Liver (tissue), 9 donors: ENCODE results near the gene STAG2. TPM values are rescaled to one million over a fixed set of nuclear protein-coding genes. Genes with fewer than 3 reads are reported as not detected.

ENCODE experiments used
- DNase-seq: peaks from one replicate; pipeline ENCODE4 v3.0.0-alpha.2; 2017; ENCODE audit warnings: low spot score
- H3K27ac ChIP-seq, 2 donors: one replicate each; pipeline ENCODE4 v1.7.0; 2013; ENCODE audit warnings: inconsistent platforms in 2 of 2, low read length in 2 of 2, control low read depth in 1 of 2, low read depth in 1 of 2, mild to moderate bottlenecking in 1 of 2
- H3K27me3 ChIP-seq, 4 donors: one replicate each; pipeline versions ENCODE4 v1.6.1 to v1.7.0; 2013; ENCODE audit warnings: low read length in 3 of 4, inconsistent platforms in 1 of 4, mild to moderate bottlenecking in 1 of 4, moderate library complexity in 1 of 4; ENCODE audit not compliant: control insufficient read depth in 4 of 4, insufficient read depth in 4 of 4
- H3K36me3 ChIP-seq, 4 donors: one replicate each; pipeline versions ENCODE4 v1.6.1 to v1.7.0; 2013; ENCODE audit warnings: low read length in 3 of 4, mild to moderate bottlenecking in 3 of 4, low read depth in 1 of 4, moderate library complexity in 1 of 4; ENCODE audit not compliant: control insufficient read depth in 4 of 4, insufficient read depth in 3 of 4
- H3K4me1 ChIP-seq, 4 donors: one replicate each; pipeline versions ENCODE4 v1.6.1 to v1.7.0; 2013; ENCODE audit warnings: low read length in 3 of 4, mild to moderate bottlenecking in 3 of 4, moderate library complexity in 1 of 4; ENCODE audit not compliant: control insufficient read depth in 4 of 4, insufficient read depth in 4 of 4
- H3K4me3 ChIP-seq, 3 donors: one replicate each; pipeline versions ENCODE4 v1.6.1 to v1.7.0; 2013; ENCODE audit warnings: low read length in 3 of 3, control low read depth in 1 of 3, low read depth in 1 of 3, mild to moderate bottlenecking in 1 of 3
- H3K9ac ChIP-seq, 2 donors: one replicate each; pipeline ENCODE4 v1.7.0; 2013; ENCODE audit warnings: low read length in 2 of 2, mild to moderate bottlenecking in 2 of 2, moderate library complexity in 2 of 2, control low read depth in 1 of 2, low read depth in 1 of 2
- H3K9me3 ChIP-seq, 4 donors: one replicate each; pipeline versions ENCODE4 v1.6.1 to v1.7.0; 2013; ENCODE audit warnings: low read length in 3 of 4; ENCODE audit not compliant: control insufficient read depth in 4 of 4
- EGR1 ChIP-seq, 2 donors: IDR thresholded peaks; 2 replicates each; pipeline ENCODE4 v1.6.1; 2016 to 2018; ENCODE audit warnings: antibody characterized with exemption in 2 of 2, low read depth in 2 of 2
- FOXA1 ChIP-seq: IDR thresholded peaks from 2 replicates; pipeline ENCODE4 v1.6.1; 2016; ENCODE audit warnings: antibody characterized with exemption
- FOXA2 ChIP-seq: IDR thresholded peaks from 2 replicates; pipeline ENCODE4 v1.6.1; 2016; ENCODE audit warnings: antibody characterized with exemption
- GABPA ChIP-seq, 2 donors: IDR thresholded peaks in 1 of 2; conservative IDR thresholded peaks in 1 of 2; 2 replicates each; pipeline ENCODE4 v1.6.1; 2016; ENCODE audit warnings: antibody characterized with exemption in 2 of 2, mild to moderate bottlenecking in 1 of 2, moderate library complexity in 1 of 2
- HNF4A ChIP-seq, 2 donors: conservative IDR thresholded peaks; 2 replicates each; pipeline ENCODE4 v1.6.1; 2016; ENCODE audit warnings: antibody characterized with exemption in 2 of 2, mild to moderate bottlenecking in 2 of 2
- HNF4G ChIP-seq: IDR thresholded peaks from 2 replicates; pipeline ENCODE4 v1.6.1; 2016; ENCODE audit warnings: antibody characterized with exemption
- MAX ChIP-seq: IDR thresholded peaks from 2 replicates; pipeline ENCODE4 v1.6.1; 2016; ENCODE audit warnings: antibody characterized with exemption
- RAD21 ChIP-seq, 2 donors: IDR thresholded peaks; 2 replicates each; pipeline ENCODE4 v1.6.1; 2016; ENCODE audit warnings: antibody characterized with exemption in 2 of 2, mild to moderate bottlenecking in 2 of 2
- RXRA ChIP-seq, 2 donors: IDR thresholded peaks; 2 replicates each; pipeline ENCODE4 v1.6.1; 2017 to 2018; ENCODE audit warnings: antibody characterized with exemption in 2 of 2, mild to moderate bottlenecking in 1 of 2
- SP1 ChIP-seq: IDR thresholded peaks from 2 replicates; pipeline ENCODE4 v1.6.1; 2018; ENCODE audit warnings: antibody characterized with exemption, mild to moderate bottlenecking
- WGBS: extraction: QIAGEN DNeasy Blood & Tissue Kit; methylation state at CpG from one replicate; pipeline ENCODE4 v1.1.7; 2013; 5-methylcytosine and 5-hydroxymethylcytosine counted together
- polyA plus RNA-seq, 2 donors: library from polyadenylated mRNA; stranded (reverse) in 1 of 2; unstranded in 1 of 2; fragments of 200-250 nt in 1 of 2; fragments of >200 nt in 1 of 2; fragmentation: Nextera tagmentation in 1 of 2; extraction: Ambion mirVana in 1 of 2; gene quantifications; one replicate each; pipeline versions ENCODE4 v1.2.1 to v1.2.3, GENCODE V29; 2013 to 2015
- total RNA-seq, 2 donors: library from RNA; depleted of rRNA; stranded (reverse); fragments of >200 nt; gene quantifications; one replicate each; pipeline ENCODE4 v1.2.3, GENCODE V29; 2014
- TF ChIP-seq, protein P1 (sequence below): IDR thresholded peaks from 2 replicates; pipeline ENCODE4 v1.6.1; 2016; ENCODE audit warnings: antibody characterized with exemption
- TF ChIP-seq, protein P2 (sequence below): IDR thresholded peaks from 2 replicates; pipeline ENCODE4 v1.6.1; 2016; ENCODE audit warnings: antibody characterized with exemption, mild to moderate bottlenecking
- TF ChIP-seq, protein P3 (sequence below): fragments of 150-350 bp; IDR thresholded peaks from 2 replicates; pipeline ENCODE4 v1.5.1; 2017; ENCODE audit warnings: improper control_type of control experiment, low read depth, low read length; ENCODE audit not compliant: missing input control
- donor health status: healthy.
- donor health status: healthy.
- donor health status: healthy.
- donor health status: healthy.
- donor health status: healthy.

STAG2 gene
- total and polyA plus RNA-seq, 4 donors: 9.7 to 71.0 (median 23.9) TPM

DNA sequence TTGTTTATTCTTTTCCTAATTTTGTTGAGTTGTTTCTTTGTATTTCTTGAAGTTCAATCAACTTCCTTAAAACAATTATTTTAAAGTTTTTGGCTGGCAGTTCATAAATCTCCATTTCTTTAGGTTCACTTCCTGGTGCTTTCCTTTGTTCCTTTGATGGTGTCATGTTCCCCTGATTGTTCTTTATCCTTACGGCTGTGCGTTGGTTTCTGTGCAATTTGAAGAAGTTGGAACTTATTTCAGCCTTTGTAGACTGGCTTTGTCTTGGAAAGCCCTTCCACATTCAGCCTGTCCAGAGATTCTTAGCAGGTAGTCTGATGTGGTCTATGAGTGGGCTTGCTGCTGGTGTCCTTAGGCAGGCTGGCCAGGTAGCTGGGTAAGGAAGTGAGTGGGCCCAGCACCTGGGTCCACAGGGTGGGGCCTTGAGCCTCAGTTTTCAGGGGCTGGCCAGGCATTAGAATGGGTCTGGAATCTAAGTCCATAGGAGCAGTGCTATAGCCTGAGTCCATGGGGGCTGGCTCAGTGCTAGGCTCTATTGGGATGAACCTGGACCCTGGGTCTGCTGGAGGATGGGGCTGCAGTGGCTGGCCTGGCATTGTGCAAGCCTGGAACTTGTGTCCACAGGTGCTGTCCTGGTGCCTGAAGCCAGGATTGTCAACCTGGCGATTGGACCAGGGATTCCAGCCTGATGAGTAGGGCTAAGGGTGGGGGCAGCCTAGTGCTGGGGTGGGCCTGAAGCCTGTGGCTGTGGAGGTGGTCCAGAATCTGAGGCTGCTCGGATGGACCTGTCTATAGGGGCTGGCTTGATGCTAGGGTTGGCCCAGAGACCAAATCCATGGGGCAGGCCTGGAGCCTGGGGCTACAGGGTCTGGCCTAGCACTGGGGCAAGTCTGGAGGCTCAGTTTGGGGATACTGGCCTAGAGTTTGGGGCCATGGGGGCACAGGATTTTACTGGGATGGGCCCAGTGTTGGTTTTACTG lies 152.4 kb downstream of the STAG2 start:
- H3K9ac ChIP-seq: no peak overlapping the region
- no peak for DNase-seq
- H3K36me3 ChIP-seq: no peaks in the 10 kb centered on the region
- H3K27me3 ChIP-seq: peaks cover 0 to 6% (median 0%) of the 10 kb centered on the region in 4 donors
- no peak overlapping the region for H3K4me3 ChIP-seq
- WGBS: 86% methylated on average over 4 of the region's 4 CpGs
- no peak overlapping the region for H3K27ac ChIP-seq
- TF ChIP-seq HNF4G: no peak
- TF ChIP-seq HNF4A (conservative IDR thresholded peaks at IDR 0.05): no peak
- TF ChIP-seq, protein P1, sequence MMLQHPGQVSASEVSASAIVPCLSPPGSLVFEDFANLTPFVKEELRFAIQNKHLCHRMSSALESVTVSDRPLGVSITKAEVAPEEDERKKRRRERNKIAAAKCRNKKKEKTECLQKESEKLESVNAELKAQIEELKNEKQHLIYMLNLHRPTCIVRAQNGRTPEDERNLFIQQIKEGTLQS: no peak
- no peak for TF ChIP-seq MAX
- TF ChIP-seq EGR1 (IDR thresholded peaks at IDR 0.05; ENCODE audit: low read depth in 2 of 2): no peak
- TF ChIP-seq, protein P2, sequence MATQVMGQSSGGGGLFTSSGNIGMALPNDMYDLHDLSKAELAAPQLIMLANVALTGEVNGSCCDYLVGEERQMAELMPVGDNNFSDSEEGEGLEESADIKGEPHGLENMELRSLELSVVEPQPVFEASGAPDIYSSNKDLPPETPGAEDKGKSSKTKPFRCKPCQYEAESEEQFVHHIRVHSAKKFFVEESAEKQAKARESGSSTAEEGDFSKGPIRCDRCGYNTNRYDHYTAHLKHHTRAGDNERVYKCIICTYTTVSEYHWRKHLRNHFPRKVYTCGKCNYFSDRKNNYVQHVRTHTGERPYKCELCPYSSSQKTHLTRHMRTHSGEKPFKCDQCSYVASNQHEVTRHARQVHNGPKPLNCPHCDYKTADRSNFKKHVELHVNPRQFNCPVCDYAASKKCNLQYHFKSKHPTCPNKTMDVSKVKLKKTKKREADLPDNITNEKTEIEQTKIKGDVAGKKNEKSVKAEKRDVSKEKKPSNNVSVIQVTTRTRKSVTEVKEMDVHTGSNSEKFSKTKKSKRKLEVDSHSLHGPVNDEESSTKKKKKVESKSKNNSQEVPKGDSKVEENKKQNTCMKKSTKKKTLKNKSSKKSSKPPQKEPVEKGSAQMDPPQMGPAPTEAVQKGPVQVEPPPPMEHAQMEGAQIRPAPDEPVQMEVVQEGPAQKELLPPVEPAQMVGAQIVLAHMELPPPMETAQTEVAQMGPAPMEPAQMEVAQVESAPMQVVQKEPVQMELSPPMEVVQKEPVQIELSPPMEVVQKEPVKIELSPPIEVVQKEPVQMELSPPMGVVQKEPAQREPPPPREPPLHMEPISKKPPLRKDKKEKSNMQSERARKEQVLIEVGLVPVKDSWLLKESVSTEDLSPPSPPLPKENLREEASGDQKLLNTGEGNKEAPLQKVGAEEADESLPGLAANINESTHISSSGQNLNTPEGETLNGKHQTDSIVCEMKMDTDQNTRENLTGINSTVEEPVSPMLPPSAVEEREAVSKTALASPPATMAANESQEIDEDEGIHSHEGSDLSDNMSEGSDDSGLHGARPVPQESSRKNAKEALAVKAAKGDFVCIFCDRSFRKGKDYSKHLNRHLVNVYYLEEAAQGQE: no peak
- TF ChIP-seq GABPA (IDR thresholded peaks at IDR 0.05 in 1 of 2, conservative IDR thresholded peaks at IDR 0.05 in 1 of 2): no peak
- TF ChIP-seq, protein P3, sequence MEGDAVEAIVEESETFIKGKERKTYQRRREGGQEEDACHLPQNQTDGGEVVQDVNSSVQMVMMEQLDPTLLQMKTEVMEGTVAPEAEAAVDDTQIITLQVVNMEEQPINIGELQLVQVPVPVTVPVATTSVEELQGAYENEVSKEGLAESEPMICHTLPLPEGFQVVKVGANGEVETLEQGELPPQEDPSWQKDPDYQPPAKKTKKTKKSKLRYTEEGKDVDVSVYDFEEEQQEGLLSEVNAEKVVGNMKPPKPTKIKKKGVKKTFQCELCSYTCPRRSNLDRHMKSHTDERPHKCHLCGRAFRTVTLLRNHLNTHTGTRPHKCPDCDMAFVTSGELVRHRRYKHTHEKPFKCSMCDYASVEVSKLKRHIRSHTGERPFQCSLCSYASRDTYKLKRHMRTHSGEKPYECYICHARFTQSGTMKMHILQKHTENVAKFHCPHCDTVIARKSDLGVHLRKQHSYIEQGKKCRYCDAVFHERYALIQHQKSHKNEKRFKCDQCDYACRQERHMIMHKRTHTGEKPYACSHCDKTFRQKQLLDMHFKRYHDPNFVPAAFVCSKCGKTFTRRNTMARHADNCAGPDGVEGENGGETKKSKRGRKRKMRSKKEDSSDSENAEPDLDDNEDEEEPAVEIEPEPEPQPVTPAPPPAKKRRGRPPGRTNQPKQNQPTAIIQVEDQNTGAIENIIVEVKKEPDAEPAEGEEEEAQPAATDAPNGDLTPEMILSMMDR: no peak
- no peak for TF ChIP-seq SP1
- no peak for TF ChIP-seq FOXA2
- TF ChIP-seq FOXA1: no peak
- no peak for TF ChIP-seq RXRA (IDR thresholded peaks at IDR 0.05)
- no peaks in the 10 kb centered on the region for H3K4me1 ChIP-seq
- peaks cover 0 to 3% (median 0%) of the 10 kb centered on the region in 4 donors for H3K9me3 ChIP-seq

GRCh38 chrX:124117325-124117724 lies 155.8 kb downstream of the STAG2 start:
- peaks cover 0 to 6% (median 0%) of the 10 kb centered on the region in 4 donors for H3K27me3 ChIP-seq
- H3K9me3 ChIP-seq: no peaks in the 10 kb centered on the region
- H3K4me1 ChIP-seq: no peaks in the 10 kb centered on the region
- H3K9ac ChIP-seq: no peak overlapping the region
- no peaks in the 10 kb centered on the region for H3K36me3 ChIP-seq
- H3K27ac ChIP-seq: no peak overlapping the region
- DNase-seq: no peak
- 72% methylated on average over 1 of the region's 1 CpG for WGBS
- H3K4me3 ChIP-seq: no peak overlapping the region
- TF ChIP-seq HNF4A (conservative IDR thresholded peaks at IDR 0.05) (no peak), EGR1 (IDR thresholded peaks at IDR 0.05; ENCODE audit: low read depth in 2 of 2) (no peak), RXRA (IDR thresholded peaks at IDR 0.05) (no peak), GABPA (IDR thresholded peaks at IDR 0.05 in 1 of 2, conservative IDR thresholded peaks at IDR 0.05 in 1 of 2) (no peak), SP1 (no peak), RAD21 (IDR thresholded peaks at IDR 0.05) (no peak)
